ENCODE results near the gene RPA3. TPM values are rescaled to one million over a fixed set of nuclear protein-coding genes. Genes with fewer than 3 reads are reported as not detected.
A peak's percentile ranks its signal among the peaks of the same experiment; 100 is the strongest.

Gene RPA3
- total and polyA plus RNA-seq, 2 of the 13 experiments (the other 11 are each of a cell fraction or from before 2014, with no cell fraction given) = 38.3 to 154 TPM

GRCh38 chr7:7651479-7651878 lies 66.9 kb downstream of the RPA3 start:
- no peak for DNase-seq (ENCODE audit: low spot score)
- Histone ChIP-seq H4K20me1 (ENCODE audit: insufficient read depth, low read length) (no peaks in the 10 kb centered on the region), H2AFZ (ENCODE audit: low read length) (no peak overlapping the region), H3K9ac (ENCODE audit: insufficient read depth, low read depth, low read length) (peak overlapping the region; percentile 23; the same call in 1 of the 2 replicates), H3K4me3 (replicated peaks in 1 of 3; ENCODE audit: insufficient read depth in 1 of 3, low read depth in 2 of 3, low read length in 3 of 3) (0 out of 6 replicates have a peak overlapping the region, but pooled peaks of 1 of the 3 experiments have one; percentile 12), H3K4me1 (ENCODE audit: insufficient read depth, low read length) (peaks cover 73% of the 10 kb centered on the region), H3K27ac (ENCODE audit: extremely low read length, insufficient read depth, low read length) (peak overlapping the region; percentile 28), H3K27me3 (ENCODE audit: control insufficient read depth in 1 of 2, insufficient read depth in 2 of 2, low read length in 2 of 2) (no peaks in the 10 kb centered on the region), H3K9me3 (ENCODE audit: low read length) (no peaks in the 10 kb centered on the region), H3K79me2 (ENCODE audit: insufficient read depth, low read length) (peaks cover 54% of the 10 kb centered on the region), H3K4me2 (ENCODE audit: low read depth, low read length) (peak overlapping the region; percentile 63), H3K36me3 (replicated peaks in 1 of 2; ENCODE audit: control insufficient read depth in 1 of 2, insufficient read depth in 2 of 2, low read length in 2 of 2) (no peaks in the 10 kb centered on the region)
- POLR2A ChIA-PET = no interaction called here
- CTCF ChIA-PET (ENCODE audit: low intra/inter-chr PET ratio, low total read pairs) = no interaction called here
- no peak for FAIRE-seq
- no peak for ATAC-seq
- in situ Hi-C loops (cut with HindIII; ENCODE audit: extremely low pct_ligation_motif_present, low pct_unique_long_range_greater_than_20kb) = loop anchor here (25.0 kb wide), 1 partner anchor 561 kb away; no protein-coding TSS in a partner anchor
- TF ChIP-seq KDM5B (CRISPR knock-in tag; IDR thresholded peaks at IDR 0.05; ENCODE audit: borderline replicate concordance) = no peak
- TF ChIP-seq NFE2L1 (CRISPR knock-in tag; IDR thresholded peaks at IDR 0.05; ENCODE audit: borderline replicate concordance) = no peak
- no peak for TF ChIP-seq SMAD9 (CRISPR knock-in tag; IDR thresholded peaks at IDR 0.05)
- TF ChIP-seq, protein P1, sequence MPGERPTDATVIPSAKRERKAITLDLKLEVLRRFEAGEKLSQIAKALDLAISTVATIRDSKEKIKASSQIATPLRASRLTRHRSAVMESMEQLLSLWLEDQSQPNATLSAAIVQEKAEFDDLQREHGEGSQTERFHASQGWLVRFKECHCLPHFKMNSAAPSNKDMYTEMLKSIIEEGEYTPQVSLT (CRISPR knock-in tag; IDR thresholded peaks at IDR 0.05; ENCODE audit: borderline replicate concordance, low read depth) = no peak
- no peak for TF ChIP-seq ZNF230 (CRISPR knock-in tag; IDR thresholded peaks at IDR 0.05)
- TF ChIP-seq, protein P2, sequence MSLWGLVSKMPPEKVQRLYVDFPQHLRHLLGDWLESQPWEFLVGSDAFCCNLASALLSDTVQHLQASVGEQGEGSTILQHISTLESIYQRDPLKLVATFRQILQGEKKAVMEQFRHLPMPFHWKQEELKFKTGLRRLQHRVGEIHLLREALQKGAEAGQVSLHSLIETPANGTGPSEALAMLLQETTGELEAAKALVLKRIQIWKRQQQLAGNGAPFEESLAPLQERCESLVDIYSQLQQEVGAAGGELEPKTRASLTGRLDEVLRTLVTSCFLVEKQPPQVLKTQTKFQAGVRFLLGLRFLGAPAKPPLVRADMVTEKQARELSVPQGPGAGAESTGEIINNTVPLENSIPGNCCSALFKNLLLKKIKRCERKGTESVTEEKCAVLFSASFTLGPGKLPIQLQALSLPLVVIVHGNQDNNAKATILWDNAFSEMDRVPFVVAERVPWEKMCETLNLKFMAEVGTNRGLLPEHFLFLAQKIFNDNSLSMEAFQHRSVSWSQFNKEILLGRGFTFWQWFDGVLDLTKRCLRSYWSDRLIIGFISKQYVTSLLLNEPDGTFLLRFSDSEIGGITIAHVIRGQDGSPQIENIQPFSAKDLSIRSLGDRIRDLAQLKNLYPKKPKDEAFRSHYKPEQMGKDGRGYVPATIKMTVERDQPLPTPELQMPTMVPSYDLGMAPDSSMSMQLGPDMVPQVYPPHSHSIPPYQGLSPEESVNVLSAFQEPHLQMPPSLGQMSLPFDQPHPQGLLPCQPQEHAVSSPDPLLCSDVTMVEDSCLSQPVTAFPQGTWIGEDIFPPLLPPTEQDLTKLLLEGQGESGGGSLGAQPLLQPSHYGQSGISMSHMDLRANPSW (CRISPR knock-in tag; IDR thresholded peaks at IDR 0.05; ENCODE audit: borderline replicate concordance) = no peak
- TF ChIP-seq WIZ (CRISPR knock-in tag; IDR thresholded peaks at IDR 0.05) = no peak
- TF ChIP-seq ZNF18 (CRISPR knock-in tag; IDR thresholded peaks at IDR 0.05; ENCODE audit: insufficient replicate concordance) = no peak
- 81% methylated on average over 3 of the region's 3 CpGs for WGBS (ENCODE audit: low lambda C conversion rate)
- intact Hi-C loops (cut with micrococcal nuclease; ENCODE audit: unreplicated experiment) = no loop called here
- no TSS peak for BruUV-seq (replicated peaks)

Measured in HepG2 (cell line).